Hindlimb muscle (tissue), 1 donor: ENCODE measurements around the gene XPO6. TPM values are rescaled to one million over a fixed set of nuclear protein-coding genes. Genes with fewer than 3 reads are reported as not detected.

Experiments
- DNase-seq: peaks from one replicate; pipeline ENCODE4 v3.0.0-alpha.2; 2013
- polyA plus RNA-seq: library from polyadenylated mRNA; unstranded; fragments of 120-200 nt; gene quantifications from one replicate; pipeline ENCODE4 v1.2.1, GENCODE V29; 2013; ENCODE audit not compliant: insufficient read length

Gene XPO6
- polyA plus RNA-seq, 1 donor, result 57.3 TPM

DNA sequence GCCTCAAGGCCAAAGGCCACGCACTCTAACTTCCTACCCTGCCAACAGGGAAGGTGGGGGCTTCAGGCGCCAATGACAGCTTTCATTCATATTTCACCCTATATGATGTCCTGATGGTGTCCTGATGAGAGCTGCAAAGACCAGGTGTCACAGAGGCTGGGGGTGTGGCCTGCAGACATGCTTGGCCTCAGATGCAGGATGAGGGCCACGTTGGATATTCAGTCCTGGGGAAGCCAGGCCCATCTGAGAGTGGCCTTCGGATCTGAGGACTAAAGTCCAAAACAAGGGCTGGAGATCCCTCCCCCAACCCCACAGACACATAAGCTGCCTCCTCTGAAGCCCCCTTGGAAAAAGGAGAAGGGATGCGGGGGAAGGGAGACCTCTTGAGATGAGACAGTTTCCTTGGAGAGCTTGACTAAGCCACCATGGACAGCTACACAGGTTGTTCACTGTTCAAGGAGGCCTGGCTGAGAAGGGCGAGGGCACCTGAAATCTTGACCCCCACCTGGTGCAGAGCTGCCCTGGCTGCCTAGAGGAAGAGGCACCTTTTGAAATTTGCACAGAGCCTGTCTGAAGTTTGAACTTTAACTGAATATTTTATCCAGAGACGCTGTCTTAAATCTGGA is 124.0 kb downstream of the XPO6 start:
- DNase-seq, result no peak

GRCh38 chr16:28087140-28087660 is 124.6 kb downstream of the XPO6 start:
- DNase-seq, result no peak

- no peak for DNase-seq
Observed at GRCh38 chr16:28086186-28087139, 125.3 kb downstream of the XPO6 start.

DNA sequence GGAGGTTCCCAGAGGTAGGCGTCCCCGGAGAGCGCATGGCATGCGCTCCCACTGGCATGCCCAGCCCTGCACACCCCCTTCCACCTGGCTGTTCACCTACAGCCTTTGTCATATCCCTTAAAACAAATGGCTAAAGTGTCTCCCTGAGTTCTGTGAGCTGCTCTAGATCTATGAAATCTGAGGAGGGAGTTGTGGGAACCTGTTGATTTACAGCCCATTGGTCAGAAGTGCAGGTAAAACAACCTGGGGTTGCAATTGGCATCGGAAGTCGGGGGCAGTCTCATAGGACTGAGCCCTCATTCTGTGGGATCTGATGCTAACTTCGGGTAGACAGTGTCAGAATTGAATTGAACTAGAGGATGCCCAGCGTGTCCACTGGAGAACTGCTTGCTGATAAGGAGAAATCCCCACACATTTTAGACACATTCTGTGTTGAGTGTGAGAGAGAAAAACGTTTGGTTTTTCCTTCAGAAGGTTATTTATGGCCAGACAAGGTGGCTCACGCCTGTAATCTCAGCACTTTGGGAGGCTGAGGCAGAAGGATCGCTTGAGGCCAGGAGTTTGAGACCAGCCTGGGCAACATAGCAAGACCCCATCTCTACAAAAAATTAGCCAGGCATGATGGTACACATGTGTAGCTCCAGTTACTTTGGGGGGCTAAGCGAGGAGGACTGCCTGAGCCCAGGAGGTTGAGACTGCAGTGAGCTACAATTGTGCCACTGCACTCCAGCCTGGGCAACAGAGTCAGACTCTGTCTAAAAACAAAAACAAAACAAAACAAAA is 126.2 kb downstream of the XPO6 start:
- DNase-seq, result no peak

DNA sequence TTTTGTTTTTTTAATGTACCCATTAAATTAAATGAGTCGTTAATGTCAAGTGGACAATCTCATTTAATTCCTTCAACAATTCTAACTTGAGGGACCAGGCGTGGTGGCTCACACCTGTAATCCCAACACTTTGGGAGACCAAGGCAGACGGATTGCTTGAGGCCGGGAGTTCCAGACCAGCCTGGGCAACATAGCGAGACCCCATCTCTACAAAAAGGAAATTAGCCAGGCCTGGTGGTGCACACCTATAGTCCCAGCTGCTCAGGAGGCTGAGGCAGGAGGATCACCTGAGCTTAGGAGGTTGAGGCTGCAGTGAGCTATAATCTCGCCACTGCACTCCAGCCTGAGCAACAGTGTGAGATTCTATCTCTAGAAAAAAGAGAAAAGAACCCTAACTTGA is 127.6 kb downstream of the XPO6 start:
- no peak for DNase-seq

DNA sequence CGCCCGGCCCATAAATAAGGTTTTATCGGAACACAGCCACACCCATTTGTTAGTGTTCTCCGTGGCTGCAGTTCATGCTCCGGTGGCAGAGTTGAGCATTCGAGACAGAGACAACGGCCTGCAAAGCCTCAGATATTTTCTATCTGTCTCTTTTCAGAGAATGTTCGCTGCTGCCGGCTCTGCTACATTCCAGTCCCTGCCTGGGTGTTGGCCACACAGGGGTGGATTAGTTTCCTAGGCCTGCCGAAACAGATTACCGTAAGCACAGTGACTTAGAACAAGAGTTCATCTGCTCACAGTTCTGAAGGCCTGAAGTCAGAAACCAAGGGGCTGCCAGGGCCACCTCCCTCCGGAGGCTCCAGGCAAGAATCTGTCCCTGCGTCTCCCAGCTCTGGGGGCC is 129.1 kb downstream of the XPO6 start:
- DNase-seq, result no peak

GRCh38 chr16:28081391-28081968 is 130.3 kb downstream of the XPO6 start:
- DNase-seq, result no peak

DNA sequence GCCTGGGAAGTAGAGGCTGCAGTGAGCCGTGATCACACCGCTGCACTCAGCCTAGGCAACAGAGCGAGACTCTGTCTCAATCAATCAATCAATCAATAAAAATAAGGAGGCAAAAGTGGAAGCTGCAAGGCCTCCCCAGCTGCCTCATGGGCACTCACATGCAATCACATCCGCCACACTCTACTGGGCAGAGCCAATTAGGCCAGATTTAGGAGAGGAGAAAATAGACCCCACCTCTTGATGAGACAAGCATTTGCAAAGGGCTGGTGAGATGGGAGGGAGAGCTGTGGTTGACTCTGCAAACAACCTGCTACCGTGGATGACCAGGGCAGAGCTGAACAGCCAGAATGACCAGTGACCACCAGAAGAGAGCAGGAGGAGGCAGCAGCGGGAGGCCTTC is 133.5 kb downstream of the XPO6 start:
- DNase-seq, result no peak

DNA sequence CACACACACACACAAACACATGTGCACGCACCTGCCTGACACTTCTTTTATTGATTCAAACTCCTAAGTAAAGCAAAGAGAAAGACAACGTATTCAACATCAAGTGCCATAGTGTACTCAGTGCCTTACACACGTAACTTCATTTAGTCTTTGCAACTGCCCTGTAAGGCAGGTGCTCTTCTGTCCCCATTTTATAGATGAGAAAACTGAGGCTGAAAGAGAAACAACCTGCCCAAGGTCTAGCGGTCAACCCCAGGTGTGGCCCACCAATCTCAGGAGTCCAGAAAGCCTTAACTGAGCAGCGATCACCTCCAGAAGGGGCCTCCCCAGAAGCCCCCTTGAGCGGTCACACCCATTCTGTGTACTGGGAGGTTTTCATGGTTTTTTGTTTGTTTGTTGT is 137.9 kb downstream of the XPO6 start:
- no peak for DNase-seq

GRCh38 chr16:28072087-28072486 is 139.7 kb downstream of the XPO6 start:
- DNase-seq, result no peak

DNA sequence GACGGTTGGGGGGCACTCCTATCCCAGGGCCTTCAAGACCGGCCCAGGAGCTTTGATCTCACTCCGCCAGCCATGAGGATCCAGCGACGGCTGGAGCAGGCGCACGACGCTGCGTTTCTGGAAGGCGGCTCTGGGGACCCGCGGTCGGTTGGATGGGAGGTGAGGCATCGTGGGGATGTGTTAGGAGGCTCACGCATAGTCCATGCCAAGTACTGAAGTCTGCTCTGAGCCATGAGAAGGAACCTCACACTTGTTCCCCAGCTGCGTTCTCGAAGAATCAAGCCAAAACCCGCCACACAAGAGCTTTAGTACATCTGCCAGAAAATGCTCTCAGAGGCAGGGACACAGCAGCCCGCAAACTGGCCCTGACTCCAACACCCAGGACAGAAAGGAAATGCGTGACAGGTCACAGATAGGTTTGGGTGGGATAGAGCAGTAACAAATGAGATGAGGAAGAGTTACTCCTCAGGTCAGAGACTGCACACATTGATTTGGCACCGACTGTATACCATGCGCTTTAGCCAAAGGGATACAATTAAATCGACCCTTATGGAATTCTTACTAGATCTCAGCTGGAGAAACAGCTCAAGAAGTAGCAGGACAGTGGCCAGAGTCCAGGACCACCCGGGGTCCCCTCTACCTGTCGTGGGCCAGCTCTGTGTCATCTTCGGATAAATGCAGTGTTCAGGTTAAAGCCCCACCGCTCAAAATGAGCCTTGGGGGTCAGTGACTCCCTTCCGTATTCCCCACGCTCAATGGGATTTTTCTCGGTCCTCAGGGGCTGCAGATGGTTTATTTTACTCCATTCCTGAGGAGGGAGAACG is 141.6 kb downstream of the XPO6 start:
- peak; percentile 37 for DNase-seq

DNA sequence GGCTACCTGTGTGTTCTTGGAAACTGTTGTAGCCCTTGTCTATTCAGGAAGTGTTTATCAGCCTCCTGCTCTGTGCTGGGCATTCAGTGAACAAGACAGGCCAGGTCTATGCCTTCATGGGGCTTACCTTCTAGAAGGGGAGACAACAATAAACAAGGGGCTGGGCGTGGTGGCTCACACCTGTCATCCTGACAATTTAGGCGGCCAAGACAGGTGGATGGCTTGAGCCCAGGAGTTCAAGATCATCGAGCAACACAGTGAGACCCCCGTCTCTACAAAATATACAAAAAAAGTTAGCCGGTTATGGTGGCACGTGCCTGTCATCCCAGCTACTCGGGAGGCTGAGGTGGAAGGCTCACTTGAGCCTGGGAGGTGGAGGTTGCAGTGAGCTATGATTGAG is 142.8 kb downstream of the XPO6 start:
- DNase-seq, result no peak

GRCh38 chr16:28067604-28068379 is 144.0 kb downstream of the XPO6 start:
- no peak for DNase-seq

DNA sequence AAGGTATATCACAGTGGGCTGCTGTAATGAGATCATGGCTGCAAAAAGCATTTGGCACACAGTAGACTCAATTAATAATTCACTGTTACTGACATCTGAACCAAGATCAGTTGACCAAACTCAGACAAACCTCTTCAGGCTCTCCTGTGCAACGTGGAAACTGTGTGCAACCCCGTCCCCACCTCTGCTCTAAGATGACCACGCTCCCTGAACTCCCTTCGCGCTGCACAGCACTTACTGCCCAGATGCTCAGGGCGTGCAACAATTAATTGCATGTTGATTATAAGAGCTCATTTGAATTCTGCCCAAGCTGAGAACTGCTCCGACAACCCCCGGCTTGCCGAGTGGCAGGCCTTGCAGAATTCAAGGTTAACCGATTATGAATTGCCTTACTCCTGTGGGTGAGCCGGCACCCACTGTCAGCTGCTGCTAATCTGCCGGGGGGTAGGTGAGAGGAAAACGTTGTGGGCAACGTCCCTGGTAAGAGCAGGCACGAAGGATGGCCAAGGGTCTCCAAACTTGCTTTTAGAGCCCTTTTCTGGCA is 147.0 kb downstream of the XPO6 start:
- no peak for DNase-seq

DNA sequence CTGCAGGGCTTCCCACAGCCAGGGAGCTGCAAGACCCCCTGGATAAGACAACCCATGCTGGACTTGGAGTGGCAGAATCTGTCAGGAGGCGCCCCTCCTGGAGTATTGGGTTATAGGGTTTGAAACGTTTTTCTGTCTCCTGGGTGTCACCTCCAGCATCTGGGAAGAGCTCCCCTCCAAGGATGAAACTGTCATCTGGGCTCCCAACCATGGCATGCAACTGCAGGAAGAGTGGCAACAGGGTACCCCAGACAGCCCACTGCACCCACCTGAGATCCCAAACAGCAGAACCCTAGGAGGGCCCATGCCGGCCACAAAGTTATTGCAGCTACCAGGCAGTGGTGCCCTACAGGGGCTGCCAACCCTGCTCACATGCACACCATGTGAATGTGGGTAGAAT is 147.6 kb downstream of the XPO6 start:
- DNase-seq, result no peak

DNA sequence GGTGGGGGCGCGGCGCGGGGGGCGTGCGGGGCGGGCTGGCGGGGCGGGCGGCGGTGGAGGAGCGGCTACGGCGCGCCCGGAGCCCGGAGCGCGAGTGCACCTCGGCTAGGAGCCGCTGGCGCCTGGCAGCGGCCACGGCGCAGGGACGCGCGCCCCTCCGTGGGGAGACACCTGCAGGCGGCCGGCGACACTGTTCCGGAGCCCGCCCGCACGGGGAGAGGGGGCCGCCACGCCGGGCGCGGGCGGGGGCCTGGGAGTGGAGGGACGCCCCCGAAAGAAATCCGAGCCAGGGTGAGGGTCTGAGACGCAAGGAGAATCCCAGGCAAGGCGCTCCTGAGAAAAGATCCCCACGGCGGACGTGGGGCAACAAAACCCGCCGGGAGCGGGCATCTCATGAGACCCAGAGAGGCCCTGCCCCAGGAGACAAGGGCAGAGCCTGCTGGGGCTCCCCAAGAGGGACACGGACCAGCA is 148.1 kb downstream of the XPO6 start, which contains the start of gene GSG1L:
Gene GSG1L, minus strand, starts transcription at position 124 of the 471 bp plus-strand sequence. CDS start 290 bp downstream, outside the sequence.
- no peak for DNase-seq

DNA sequence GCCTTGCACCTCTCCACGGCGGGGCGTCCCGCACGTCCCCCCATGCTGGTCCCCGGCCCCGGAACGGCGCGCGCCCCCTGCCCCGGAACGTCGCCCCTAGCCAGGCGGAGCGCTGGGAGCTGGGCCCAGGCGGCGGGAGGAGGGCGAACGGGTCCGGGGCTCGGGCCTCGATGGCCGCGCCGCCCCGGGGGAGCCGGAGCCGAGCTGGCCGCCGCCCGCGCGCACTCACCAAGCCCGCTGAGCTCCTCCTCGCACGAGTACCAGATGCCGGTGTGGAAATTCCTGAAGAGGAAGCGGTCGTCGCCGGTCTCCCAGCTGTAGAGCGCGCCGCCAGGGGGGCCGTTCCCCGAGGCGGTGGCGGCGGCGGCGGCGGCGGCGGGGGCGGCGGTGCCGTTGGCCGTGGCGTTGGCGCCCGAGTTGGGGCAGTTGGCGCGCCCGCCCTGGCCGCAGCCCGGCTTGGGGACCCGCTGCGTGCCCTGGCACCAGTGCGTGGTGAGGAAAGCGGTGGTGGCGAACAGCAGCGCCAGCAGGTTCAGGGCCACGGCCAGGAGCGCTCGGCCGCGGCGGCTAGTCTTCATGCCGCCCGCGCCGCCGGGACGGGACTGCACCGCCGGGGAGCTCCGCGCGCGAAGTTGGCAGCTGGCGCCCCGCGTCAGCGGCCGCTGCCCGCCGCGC is 148.8 kb downstream of the XPO6 start:
- no peak for DNase-seq

- no peak for DNase-seq
Observed at GRCh38 chr16:28062261-28062846, 149.4 kb downstream of the XPO6 start.
